Gastroesophageal sphincter (tissue), 3 donors: ENCODE measurements around the gene DLL1.
"Not testable (repeated sequence)": the region's sequence is repeated elsewhere in the genome, so short reads cannot be mapped to it uniquely, and the experiment has no call there.

Source experiments
- EP300 ChIP-seq: sonication (generic); formaldehyde crosslinking; IDR thresholded peaks from one replicate; pipeline ENCODE4 v1.6.1; 2017; ENCODE audit warnings: antibody characterized with exemption, mild to moderate bottlenecking
- POLR2A ChIP-seq, 2 donors: fragments of 450-650 bp; IDR thresholded peaks; one replicate each; pipeline ENCODE4 v1.6.1; 2017; ENCODE audit warnings: antibody characterized with exemption in 2 of 2, mild to moderate bottlenecking in 2 of 2, moderate library complexity in 1 of 2
- POLR2AphosphoS5 ChIP-seq: sonication (generic); formaldehyde crosslinking; IDR thresholded peaks from one replicate; pipeline ENCODE4 v1.6.1; 2017; ENCODE audit warnings: antibody characterized with exemption
- TF ChIP-seq, protein P1 (sequence below), 4 experiments: fragments of 200-600 bp in 2 of 4; fragments of 450-650 bp in 2 of 4; sonication (generic) in 1 of 4; IDR thresholded peaks; one replicate each; pipeline ENCODE4 v1.5.1; 2017 to 2019; ENCODE audit warnings: antibody characterized with exemption in 4 of 4, mild to moderate bottlenecking in 2 of 4, moderate library complexity in 2 of 4

DNA sequence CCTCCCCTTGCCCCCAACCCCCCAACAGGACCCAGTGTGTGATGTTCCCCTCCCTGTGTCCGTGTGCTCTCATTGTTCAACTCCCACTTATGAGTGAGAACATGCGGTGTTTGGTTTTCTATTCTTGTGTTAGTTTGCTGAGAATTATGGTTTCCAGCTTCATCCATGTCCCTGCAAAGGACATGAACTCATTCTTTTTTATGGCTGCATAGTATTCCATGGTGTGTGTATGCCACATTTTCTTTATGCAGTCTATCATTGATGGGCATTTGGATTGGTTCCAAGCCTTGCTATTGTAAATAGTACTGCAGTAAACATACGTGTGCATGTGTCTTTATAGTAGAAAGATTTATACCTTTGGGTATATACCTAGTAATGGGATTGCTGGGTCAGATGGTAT, 44.3 kb upstream of the DLL1 start:
- TF ChIP-seq, protein P1, sequence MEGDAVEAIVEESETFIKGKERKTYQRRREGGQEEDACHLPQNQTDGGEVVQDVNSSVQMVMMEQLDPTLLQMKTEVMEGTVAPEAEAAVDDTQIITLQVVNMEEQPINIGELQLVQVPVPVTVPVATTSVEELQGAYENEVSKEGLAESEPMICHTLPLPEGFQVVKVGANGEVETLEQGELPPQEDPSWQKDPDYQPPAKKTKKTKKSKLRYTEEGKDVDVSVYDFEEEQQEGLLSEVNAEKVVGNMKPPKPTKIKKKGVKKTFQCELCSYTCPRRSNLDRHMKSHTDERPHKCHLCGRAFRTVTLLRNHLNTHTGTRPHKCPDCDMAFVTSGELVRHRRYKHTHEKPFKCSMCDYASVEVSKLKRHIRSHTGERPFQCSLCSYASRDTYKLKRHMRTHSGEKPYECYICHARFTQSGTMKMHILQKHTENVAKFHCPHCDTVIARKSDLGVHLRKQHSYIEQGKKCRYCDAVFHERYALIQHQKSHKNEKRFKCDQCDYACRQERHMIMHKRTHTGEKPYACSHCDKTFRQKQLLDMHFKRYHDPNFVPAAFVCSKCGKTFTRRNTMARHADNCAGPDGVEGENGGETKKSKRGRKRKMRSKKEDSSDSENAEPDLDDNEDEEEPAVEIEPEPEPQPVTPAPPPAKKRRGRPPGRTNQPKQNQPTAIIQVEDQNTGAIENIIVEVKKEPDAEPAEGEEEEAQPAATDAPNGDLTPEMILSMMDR (IDR thresholded peaks at IDR 0.05), result not testable (repeated sequence)
- TF ChIP-seq POLR2AphosphoS5; POLR2A (IDR thresholded peaks at IDR 0.05); EP300: not testable (repeated sequence)
